Activated CD8-positive, alpha-beta memory T cell treated with anti-CD3 and anti-CD28 coated beads, Interleukin-2, amount 50 U/mL, for 24 hours (primary cell): ENCODE data around the gene PIK3R2.

Experiments
- DNase-seq: peaks from one replicate; pipeline ENCODE4 v3.0.0-alpha.2; 2020; ENCODE audit errors: extremely low read depth

The PIK3R2 gene

DNA sequence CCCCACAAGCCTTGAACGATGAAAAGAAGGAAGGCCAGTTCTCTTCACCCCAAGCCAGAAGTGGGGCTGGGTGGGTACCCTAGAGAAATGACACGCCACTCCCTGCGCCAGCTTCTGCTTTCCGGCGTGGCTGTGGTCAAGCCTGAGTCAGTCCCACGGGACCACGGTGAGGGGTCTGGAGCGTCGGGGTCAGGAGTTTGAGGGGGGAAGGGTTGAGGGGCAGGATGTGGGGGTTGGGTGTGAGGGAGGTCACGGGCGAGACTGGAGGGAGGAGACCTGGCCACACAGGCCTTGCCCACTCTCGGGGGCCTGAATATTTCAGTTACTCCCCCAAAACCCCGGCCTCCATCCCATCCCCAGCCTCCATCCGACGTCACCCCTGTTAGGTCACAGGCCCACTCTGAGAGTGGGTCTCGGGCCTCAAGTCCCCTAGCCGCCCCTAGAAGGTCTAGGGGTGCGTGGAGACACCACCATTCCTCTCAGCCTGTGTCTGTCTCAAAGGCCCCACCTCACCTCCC is 20.1 kb downstream of the PIK3R2 start:
- DNase-seq = no peak

DNA sequence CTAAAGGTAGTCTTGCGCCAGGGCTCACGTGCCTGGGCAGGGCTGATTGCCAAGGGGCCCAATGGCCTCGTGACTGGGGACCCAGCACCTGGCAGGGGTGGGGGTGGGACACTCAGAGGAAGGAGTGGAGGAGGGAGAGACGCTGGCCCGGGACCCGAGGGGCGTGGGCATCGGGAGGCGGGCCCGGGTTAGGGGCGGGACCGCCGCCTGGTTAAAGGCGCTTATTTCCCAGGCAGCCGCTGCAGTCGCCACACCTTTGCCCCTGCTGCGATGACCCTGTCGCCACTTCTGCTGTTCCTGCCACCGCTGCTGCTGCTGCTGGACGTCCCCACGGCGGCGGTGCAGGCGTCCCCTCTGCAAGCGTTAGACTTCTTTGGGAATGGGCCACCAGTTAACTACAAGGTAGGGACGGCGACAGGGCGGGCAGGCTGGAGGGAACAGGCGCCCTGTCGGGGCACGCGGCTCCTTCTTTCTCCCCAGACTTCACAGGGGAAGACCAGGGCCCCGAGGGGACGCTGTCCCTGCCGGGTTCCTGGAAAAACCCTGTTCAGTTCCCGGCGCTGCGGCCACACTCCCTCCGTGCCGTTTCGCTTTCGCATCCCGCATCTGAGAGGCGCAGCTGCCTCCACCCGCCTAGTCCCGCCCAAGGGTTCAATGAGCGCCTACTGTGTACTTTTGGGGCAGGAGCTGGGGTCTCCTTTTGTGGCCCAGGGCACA is 20.8 kb downstream of the PIK3R2 start, which contains the start of gene IFI30:
TSS of gene IFI30 (plus strand) at position 242 of the 717 bp plus-strand sequence. CDS start at position 271, 29 bp downstream.
- DNase-seq = no peak

DNA sequence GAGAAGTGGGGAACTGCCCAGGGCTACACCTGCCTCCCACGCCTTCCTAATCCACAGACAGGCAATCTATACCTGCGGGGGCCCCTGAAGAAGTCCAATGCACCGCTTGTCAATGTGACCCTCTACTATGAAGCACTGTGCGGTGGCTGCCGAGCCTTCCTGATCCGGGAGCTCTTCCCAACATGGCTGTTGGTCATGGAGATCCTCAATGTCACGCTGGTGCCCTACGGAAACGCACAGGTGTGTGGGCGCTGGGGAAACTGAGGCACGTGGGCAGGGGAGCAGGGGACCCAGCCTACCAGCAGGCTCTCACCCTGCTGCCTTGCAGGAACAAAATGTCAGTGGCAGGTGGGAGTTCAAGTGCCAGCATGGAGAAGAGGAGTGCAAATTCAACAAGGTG is 22.0 kb downstream of the PIK3R2 start:
- no peak for DNase-seq

DNA sequence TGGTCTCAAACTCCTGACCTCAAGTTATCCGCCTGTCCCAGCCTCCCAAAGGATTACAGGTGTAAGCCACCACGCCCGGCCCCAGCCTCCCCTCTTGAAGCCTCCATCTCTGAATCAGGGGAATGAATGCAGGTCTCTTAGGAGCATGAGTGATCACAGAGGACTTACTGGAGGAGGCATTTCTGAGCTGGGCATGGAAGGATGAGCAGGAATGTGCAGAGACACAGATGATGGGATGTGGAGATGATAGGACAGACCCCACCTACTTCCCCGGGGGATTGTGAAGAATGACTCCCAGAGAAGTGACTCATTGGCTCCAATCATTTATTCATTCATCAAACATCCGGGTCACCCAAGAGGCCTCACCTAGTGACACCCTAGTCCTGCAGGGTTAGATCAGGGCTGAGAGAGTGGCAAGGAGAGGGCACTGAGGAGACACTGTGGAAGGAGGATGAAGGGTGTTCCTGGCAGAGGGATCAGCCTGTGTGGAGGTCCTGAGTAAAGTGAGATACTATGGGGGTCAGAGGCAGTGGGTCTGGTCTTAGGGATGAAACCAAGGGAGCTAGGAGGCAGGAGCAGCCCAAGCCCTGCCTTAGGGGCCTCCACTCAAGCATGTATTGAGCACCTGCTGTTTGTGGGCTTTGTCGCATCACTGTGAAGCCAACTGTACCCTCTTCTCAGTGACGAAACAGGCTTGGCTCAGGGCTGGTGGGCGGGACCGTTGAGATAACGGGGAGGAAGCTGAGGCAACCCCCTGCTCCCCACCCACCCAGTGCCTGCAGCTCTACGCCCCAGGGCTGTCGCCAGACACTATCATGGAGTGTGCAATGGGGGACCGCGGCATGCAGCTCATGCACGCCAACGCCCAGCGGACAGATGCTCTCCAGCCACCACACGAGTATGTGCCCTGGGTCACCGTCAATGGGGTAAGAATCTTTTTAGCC is 23.7 kb downstream of the PIK3R2 start:
- DNase-seq = no peak

DNA sequence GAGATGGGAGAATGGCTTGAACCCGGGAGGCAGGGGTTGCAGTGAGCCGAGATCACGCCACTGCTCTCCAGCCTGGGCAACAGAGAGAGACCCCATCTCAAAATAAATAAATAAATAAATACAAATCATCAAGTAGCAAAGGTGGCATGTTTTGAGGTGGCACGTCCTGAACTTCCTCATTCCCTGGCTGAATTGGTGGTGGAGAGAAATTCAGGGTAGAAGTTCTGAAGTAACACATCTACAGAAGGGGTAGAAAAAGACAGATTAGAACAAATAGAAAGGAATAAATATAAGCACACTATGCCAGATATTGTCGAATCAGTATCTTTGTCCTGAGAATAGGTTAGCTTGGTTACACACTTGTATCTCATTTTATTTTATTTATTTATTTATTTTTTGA is 27.0 kb downstream of the PIK3R2 start:
- no peak for DNase-seq

DNA sequence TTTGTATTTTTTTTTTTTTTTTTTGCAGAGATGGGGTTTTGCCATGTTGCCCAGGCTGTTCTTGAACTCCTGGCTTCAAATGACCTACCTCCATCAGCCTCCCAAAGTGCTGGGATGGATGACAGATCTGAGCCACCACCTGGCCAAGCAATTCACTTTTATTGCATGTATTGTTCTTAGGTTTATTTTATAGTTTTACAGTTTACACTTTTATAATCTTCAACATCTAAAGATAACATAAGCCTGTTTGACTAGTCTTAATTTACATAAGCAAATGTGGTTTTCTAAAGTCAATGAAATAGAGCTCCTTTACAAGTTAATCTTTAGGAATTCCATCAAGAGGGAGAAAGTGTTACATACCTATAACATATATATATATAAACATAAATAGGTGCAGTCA is 30.6 kb downstream of the PIK3R2 start:
- no peak for DNase-seq

DNA sequence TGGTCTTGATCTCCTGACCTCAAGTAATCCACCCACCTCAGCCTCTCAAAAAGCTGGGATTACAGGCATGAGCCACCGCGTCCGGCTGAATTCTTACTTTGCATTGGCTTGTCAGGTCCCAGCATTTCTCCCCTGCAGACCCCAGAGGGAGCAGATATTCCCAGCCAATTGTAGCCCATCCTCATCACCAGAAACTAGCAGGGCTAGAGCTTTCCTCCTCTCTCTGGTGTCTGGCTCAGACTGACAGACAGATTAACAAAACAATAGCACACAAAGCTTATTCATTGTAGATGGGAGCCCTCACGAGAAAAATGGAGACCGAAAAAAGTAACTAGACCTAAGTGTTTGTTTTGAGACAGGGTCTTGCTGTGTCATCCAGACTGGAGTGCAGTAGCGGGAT is 32.6 kb downstream of the PIK3R2 start:
- DNase-seq = no peak

DNA sequence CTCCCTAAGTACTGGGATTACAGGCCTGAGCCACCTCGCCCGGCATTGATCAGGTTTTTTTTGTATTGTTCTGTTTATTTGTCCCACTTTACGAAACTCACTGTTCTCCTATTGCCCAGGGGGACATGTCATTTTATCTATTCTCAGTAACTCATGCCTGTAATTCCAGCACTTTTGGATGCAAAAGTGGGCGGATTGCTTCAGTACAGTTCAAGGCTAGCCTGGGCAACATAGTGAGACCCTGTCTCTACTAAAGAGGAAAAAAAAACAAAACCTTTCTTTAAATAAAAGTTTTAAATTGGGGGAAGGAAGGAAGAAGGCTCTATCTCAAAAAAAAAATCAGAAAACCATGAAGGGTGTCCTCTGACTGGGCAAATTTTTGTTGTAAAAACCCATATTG is 37.3 kb downstream of the PIK3R2 start:
- no peak for DNase-seq

DNA sequence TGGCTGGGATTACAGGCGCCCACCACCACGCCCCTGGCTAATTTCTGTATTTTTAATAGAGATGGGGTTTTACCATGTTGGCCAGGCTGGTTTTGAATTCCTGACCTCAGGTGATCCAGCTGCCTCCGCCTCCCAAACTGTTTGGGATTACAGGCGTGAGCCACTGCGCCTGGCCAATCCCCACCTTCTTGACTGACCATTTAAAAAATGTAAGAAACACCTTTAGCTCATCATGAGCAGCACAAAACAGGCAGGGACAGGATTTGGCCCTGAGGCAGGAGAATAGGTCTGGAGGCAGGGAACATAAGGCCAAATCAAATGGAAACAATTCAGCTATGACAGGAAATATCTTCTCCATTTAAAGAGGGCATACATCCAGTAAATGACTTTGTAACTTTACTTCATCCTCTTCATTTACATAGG is 38.7 kb downstream of the PIK3R2 start:
- DNase-seq = no peak

DNA sequence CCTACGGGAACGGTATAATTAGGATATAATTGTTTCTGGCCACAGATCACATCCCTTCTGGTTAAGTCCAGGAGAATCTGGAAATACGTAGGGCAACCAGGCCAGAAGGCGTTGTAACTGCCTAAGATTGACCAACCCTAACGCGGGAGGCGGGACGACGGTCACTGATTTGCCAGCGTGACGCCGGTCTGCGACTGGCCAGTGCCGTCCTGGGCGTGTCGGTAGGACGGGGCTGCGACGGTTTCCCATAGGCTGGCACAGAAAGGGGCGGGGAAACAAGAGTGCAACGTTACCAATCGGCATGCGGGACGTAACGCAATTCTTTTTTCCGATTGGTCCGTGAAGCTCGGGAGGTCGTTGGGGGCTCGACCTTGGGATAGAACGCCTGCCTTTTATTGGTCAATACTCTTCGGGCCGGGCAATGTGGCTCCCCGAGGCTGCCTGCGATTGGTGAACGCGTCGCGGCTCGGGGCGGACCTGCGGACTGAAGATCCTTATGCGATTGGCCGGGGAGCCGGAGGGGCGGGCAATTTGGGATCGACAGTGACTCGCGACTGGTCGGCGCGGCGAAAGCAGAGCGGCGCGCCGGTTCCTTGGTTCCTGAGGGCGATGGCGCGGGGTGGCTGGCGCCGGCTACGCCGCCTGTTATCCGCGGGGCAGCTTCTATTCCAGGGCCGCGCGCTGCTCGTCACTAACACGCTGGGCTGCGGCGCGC is 39.9 kb downstream of the PIK3R2 start, which contains the start of gene MPV17L2:
TSS of gene MPV17L2 (plus strand) at position 546 of the 715 bp plus-strand sequence. CDS start at position 610, 64 bp downstream.
- DNase-seq = peak; percentile 96

DNA sequence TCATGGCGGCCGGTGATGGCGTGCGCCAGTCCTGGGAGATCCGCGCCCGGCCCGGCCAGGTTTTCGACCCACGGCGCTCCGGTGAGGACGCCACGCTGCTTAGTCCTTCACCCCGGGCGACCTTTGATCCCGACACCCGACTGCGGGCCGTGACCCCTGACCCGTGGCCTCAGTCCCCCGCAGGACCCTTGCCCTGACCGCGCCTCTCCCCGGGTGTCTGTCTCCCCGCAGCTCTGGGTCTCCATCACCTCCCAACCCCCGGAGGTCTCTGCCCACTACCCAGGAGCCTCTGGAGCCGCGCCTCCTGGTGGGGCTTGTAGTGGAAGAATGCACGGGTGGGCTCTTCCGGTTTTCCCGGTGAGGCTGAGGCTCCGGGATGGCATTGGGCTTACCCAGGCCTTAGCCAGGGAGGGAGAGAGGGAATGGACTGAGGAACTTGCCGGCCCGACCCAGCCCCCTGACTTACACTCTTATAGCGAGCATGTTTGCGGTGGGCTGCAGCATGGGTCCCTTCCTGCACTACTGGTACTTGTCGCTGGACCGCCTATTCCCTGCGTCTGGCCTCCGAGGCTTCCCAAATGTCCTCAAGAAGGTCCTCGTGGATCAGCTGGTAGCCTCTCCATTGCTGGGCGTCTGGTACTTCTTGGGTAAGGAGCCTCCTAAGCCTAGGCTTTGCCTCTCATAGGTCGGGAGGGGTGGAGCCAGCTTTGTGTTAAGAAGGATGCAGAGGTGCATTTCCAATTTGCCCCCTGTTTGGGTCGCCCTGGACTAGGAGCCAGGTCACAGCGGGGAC is 40.6 kb downstream of the PIK3R2 start:
- DNase-seq = no peak

DNA sequence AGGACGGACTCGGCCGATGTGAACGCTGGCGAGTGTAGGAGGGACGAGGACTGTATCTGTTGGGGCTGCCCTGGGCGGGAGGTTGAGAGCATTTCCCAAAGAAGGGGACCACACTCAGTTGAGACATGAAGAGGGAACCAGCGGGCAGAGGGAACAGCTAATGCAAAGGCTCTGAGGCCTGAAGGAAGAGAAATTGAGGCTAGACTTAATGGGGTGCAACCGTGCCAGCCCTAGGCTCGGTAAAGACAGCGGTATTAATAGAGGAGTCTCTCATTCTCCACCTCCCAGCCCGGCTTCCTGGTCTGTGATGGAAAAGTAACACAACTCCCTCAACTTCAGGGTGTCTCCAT is 41.2 kb downstream of the PIK3R2 start:
- no peak for DNase-seq

DNA sequence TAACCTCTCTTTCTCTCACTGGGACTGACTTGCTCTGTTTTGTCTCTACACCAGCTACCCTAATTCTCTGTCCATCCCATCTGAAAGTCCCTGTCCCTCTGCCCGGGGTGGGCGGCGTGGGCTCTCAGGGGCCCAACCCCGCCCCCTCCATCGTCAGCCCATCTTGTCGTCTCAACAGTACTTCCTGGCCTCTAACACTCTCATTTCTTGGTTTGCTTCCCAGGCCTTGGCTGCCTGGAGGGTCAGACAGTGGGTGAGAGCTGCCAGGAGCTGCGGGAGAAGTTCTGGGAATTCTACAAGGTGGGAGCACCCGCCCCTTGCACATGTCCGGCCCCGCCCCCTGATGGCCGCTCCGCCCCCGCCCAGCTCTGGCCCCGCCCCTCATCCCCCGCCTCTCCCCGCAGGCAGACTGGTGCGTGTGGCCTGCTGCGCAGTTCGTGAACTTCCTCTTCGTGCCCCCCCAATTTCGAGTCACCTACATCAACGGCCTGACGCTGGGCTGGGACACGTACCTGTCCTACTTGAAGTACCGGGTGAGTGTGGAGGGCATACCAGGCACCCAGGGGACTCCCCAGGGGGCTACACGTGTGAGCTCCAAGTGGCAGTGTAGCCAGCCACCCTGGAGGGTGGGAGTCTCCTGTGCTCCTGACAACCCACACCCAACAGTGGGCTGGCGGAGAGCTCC is 41.7 kb downstream of the PIK3R2 start:
- DNase-seq = no peak

DNA sequence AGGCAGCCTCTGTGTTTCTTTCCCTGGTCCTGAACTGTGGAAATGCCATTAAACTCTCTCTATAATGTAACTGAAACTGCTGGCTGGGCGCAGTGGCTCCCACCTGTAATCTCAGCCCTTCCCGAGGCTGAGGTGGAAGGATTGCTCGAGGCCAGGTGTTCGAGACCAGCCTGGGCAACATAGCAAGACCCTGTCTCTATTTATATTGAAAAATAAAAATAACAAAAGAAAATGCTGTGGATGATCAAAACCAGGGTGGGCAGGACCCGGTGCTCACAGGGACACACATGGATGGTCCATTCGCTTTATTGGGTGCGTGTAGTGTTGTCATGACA is 43.5 kb downstream of the PIK3R2 start:
- no peak for DNase-seq

DNA sequence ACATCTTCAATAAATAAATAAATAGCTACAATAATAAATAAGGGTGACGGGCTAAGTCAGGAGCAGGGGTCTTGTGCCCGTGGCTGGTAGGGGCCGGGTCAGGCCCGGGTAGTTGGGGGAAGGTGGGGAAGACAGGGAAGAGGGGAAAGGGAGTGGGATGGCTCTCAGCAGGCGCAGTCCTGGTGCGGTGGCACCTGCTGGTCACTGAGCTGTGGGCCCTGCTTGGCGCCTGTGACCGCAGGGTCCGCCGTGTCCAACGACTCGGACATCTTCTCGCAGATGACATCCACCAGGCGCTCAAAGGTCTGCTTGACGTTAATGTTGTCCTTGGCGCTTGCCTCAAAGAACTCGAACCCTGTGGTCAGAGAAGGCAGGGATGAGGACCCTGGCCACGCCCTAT is 44.3 kb downstream of the PIK3R2 start:
- DNase-seq = no peak

DNA sequence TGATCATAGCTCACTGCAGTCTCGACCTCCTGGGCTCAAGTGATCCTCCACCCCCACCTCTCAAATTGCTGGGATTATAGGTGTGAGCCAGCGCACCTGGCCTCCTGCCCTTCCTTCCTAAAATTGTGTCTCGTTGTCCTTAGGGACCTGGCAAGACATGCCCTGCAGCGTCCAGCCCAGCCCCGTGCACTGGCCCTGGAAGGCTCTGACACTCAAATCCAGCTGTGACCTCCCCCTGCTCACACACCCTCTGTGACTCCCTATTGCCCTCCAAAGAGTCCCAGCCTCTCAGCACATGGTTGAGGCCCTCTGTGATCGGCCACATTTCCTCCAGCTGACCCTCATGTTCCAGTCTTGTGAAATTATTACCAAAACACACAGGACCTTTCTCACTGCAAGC is 45.0 kb downstream of the PIK3R2 start:
- DNase-seq = no peak

DNA sequence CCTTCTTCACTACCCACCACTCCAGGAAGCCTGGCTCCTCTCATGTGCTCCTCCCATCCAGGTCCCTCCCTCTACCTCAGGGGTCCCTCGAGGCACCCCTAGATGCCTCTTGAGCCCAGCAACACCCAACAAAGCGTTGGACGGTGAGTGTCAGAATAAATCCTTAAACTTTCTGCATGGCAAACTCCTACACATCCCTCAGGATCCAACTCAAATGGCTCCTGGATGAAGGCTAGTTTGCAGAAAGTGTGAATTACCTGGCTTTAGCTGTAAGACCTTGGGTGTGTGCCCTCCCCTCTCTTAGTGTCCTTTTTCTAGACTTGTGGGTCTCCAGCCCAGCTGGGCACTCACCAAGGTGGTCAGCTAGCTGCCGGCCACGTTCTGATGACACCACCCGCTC is 45.4 kb downstream of the PIK3R2 start:
- no peak for DNase-seq

DNA sequence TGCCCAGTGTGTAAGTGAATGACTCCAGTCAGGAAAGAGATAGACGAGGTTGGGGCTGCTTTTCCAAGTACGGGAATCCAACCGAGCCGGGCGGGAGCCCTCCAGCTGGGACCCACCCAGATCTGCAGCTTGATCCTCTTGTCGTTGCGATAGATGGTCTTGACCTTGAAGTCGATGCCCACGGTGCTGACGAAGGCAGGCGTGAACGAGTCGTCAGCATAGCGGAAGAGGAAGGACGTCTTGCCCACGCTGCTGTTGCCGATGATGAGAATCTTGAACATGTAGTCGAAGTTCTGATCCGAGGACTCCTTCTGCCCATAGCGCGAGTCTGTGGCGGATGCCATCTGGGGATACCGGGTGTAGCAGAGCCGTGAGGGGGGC is 49.4 kb downstream of the PIK3R2 start:
- DNase-seq = no peak

DNA sequence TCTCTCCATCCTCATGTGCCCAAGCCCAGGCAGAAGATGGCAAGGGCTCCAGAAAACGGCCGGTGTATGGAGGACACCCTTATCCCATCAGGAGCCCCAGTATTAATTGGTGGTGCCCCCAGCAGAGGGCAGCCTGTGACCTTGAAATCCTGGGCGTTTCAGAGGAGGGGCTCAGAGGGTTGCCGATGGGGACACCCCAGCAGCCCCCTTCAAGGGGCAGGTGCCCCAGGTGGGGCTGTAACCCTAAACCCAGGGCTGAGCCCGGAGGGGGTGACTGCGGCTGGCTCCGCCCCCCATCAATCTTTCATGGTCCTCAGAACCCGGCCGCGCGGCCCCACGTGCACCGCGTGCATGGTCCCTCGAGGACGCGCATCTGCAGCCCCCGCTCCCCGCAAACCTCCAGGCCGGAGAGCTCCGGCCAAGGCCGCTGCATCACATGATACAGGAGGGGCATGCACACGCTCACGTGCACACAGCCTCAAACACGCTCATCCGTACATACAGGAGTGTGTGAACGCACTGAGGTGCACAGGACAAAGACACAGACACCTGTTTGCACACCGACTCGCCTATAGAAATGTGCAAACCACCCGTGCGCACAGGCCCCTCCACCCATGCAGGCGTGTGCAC is 49.9 kb downstream of the PIK3R2 start:
- DNase-seq = no peak

DNA sequence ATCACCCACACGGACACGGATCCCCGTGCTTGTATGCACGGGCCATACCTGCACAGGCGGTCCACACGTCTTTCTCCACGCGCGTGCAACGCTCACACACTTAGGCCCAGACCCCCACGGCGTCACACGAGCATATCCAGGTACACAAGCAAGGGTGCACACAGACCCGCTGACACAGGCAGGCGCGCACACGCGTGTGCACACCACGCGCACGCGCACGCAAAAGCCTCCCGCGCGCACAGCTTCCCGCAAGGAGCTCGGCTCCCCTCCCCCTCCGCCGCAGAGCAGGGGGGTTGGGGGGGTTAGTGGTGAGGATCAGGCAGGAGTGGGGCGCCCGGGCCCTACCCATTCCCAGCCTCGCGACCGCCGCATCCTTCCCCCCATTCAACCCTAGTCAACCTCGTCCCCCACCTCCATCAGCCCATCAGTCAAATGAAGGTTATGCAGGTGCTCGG is 50.5 kb downstream of the PIK3R2 start:
- no peak for DNase-seq
